Neural progenitor cell (in vitro differentiated cells): ENCODE results near the gene JCAD. TPM values are rescaled to one million over a fixed set of nuclear protein-coding genes. Genes with fewer than 3 reads are reported as not detected.
"Not testable (repeated sequence)": the region's sequence is repeated elsewhere in the genome, so short reads cannot be mapped to it uniquely, and the experiment has no call there.

Experiments used
- DNase-seq: peaks from one replicate; pipeline ENCODE4 v3.0.0-alpha.2; 2016; ENCODE audit warnings: low spot score
- H2AFZ ChIP-seq: fragments of 200-600 bp; sonication (generic); replicated peaks from 2 replicates; pipeline ENCODE4 v1.6.1; 2016; ENCODE audit warnings: antibody characterized with exemption
- H3F3A ChIP-seq: fragments of 200-600 bp; sonication (generic); 2 replicates; pipeline ENCODE4 v1.6.1; 2016; ENCODE audit warnings: antibody characterized with exemption, low read depth
- H3K27ac ChIP-seq: fragments of 200-600 bp; sonication (generic); 2 replicates; pipeline ENCODE4 v1.5.1; 2016; ENCODE audit warnings: mild to moderate bottlenecking
- H3K27me3 ChIP-seq: fragments of 200-600 bp; sonication (generic); 2 replicates; pipeline ENCODE4 v1.6.1; 2016; ENCODE audit warnings: mild to moderate bottlenecking, moderate library complexity
- H3K36me3 ChIP-seq: fragments of 200-600 bp; sonication (generic); 2 replicates; pipeline ENCODE4 v1.5.1; 2016
- H3K4me1 ChIP-seq: fragments of 200-600 bp; sonication (generic); 2 replicates; pipeline ENCODE4 v1.6.1; 2016; ENCODE audit warnings: mixed run types
- H3K4me2 ChIP-seq: fragments of 200-600 bp; sonication (generic); 2 replicates; pipeline ENCODE4 v1.6.1; 2016
- H3K4me3 ChIP-seq: fragments of 200-600 bp; sonication (generic); 2 replicates; pipeline ENCODE4 v1.5.1; 2016
- H3K79me2 ChIP-seq: fragments of 200-600 bp; sonication (generic); 2 replicates; pipeline ENCODE4 v1.6.1; 2016; ENCODE audit warnings: low read depth
- H3K9ac ChIP-seq: fragments of 200-600 bp; sonication (generic); 2 replicates; pipeline ENCODE4 v1.6.1; 2016
- H3K9me3 ChIP-seq: fragments of 200-600 bp; sonication (generic); 2 replicates; pipeline ENCODE4 v1.5.1; 2016; ENCODE audit warnings: low read depth
- H4K20me1 ChIP-seq: fragments of 200-600 bp; sonication (generic); 2 replicates; pipeline ENCODE4 v1.6.1; 2016; ENCODE audit warnings: low read depth
- H3K27ac Mint-ChIP-seq: 3 replicates; pipeline ENCODE4 v1.8.0; 2021; ENCODE audit warnings: mixed read lengths
- H3K27me3 Mint-ChIP-seq: 2 replicates; pipeline ENCODE4 v1.8.0; 2022; ENCODE audit warnings: low read depth, mild to moderate bottlenecking, inconsistent platforms, moderate library complexity, mixed read lengths; ENCODE audit not compliant: insufficient read depth
- H3K36me3 Mint-ChIP-seq: 3 replicates; pipeline ENCODE4 v1.8.0; 2021; ENCODE audit warnings: mixed read lengths
- H3K4me1 Mint-ChIP-seq: 3 replicates; pipeline ENCODE4 v1.8.0; 2021; ENCODE audit warnings: mixed read lengths
- H3K4me3 Mint-ChIP-seq: 3 replicates; pipeline ENCODE4 v1.8.0; 2021; ENCODE audit warnings: mild to moderate bottlenecking, moderate library complexity, mixed read lengths
- H3K9me3 Mint-ChIP-seq: 3 replicates; pipeline ENCODE4 v1.8.0; 2020; ENCODE audit warnings: mixed read lengths
- CTCF ChIP-seq: fragments of 200-600 bp; sonication (generic); IDR thresholded peaks from 2 replicates; pipeline ENCODE4 v1.5.1; 2017; ENCODE audit warnings: antibody characterized with exemption, mild to moderate bottlenecking
- EZH2 ChIP-seq: fragments of 200-600 bp; sonication (generic); IDR thresholded peaks from 2 replicates; pipeline ENCODE4 v1.6.1; 2017; ENCODE audit warnings: antibody characterized with exemption, mild to moderate bottlenecking, moderate library complexity
- EZH2phosphoT487 ChIP-seq: fragments of 200-600 bp; sonication (generic); IDR thresholded peaks from 2 replicates; pipeline ENCODE4 v1.6.1; 2017; ENCODE audit warnings: antibody characterized with exemption
- total RNA-seq: library from RNA; depleted of rRNA; stranded (reverse); fragments of >200 nt; gene quantifications from 2 replicates; pipeline ENCODE4 v1.2.3, GENCODE V29; 2015; ENCODE audit warnings: low replicate concordance

JCAD gene
- total RNA-seq, 1 donor from 2014 or later = 1.3 TPM

GRCh38 chr10:30007406-30007805 lies 52.0 kb downstream of the JCAD start:
- no peaks in the 10 kb centered on the region for H3K27me3 Mint-ChIP-seq
- no peak overlapping the region for H3K27ac Mint-ChIP-seq
- H3K4me2 ChIP-seq = no peak overlapping the region
- no peaks in the 10 kb centered on the region for H3K36me3 ChIP-seq
- no peak overlapping the region for H3K4me3 Mint-ChIP-seq
- no peaks in the 10 kb centered on the region for H3K27me3 ChIP-seq
- H2AFZ ChIP-seq = peak overlapping the region; percentile 74
- TF ChIP-seq EZH2phosphoT487 = no peak
- TF ChIP-seq CTCF = no peak
- TF ChIP-seq EZH2 = no peak
- peaks cover 8% of the 10 kb centered on the region for H3K4me1 ChIP-seq
- H3K36me3 Mint-ChIP-seq = no peaks in the 10 kb centered on the region
- H3K4me1 Mint-ChIP-seq = peaks cover 14% of the 10 kb centered on the region
- H3F3A ChIP-seq = no peaks in the 10 kb centered on the region
- no peak overlapping the region for H3K9ac ChIP-seq
- no peak overlapping the region for H3K27ac ChIP-seq
- H3K79me2 ChIP-seq = no peaks in the 10 kb centered on the region
- no peaks in the 10 kb centered on the region for H3K9me3 ChIP-seq
- no peak for DNase-seq
- H3K4me3 ChIP-seq = no peak overlapping the region
- H4K20me1 ChIP-seq = no peaks in the 10 kb centered on the region
- no peaks in the 10 kb centered on the region for H3K9me3 Mint-ChIP-seq

GRCh38 chr10:30006410-30006809 lies 53.0 kb downstream of the JCAD start:
- no peak overlapping the region for H3K4me3 Mint-ChIP-seq
- Histone ChIP-seq H3K79me2 (no peaks in the 10 kb centered on the region), H4K20me1 (no peaks in the 10 kb centered on the region), H3K4me1 (peaks cover 8% of the 10 kb centered on the region), H3F3A (no peaks in the 10 kb centered on the region), H3K9me3 (no peaks in the 10 kb centered on the region), H3K9ac (no peak overlapping the region), H3K27me3 (no peaks in the 10 kb centered on the region), H2AFZ (no peak overlapping the region), H3K4me3 (no peak overlapping the region), H3K4me2 (no peak overlapping the region), H3K36me3 (no peaks in the 10 kb centered on the region), H3K27ac (no peak overlapping the region)
- peaks cover 14% of the 10 kb centered on the region for H3K4me1 Mint-ChIP-seq
- H3K9me3 Mint-ChIP-seq = no peaks in the 10 kb centered on the region
- H3K27me3 Mint-ChIP-seq = peaks cover 2% of the 10 kb centered on the region
- no peak for DNase-seq
- no peaks in the 10 kb centered on the region for H3K36me3 Mint-ChIP-seq
- H3K27ac Mint-ChIP-seq = no peak overlapping the region
- TF ChIP-seq EZH2 = no peak
- TF ChIP-seq CTCF = no peak
- TF ChIP-seq EZH2phosphoT487 = no peak

- not testable (repeated sequence) for H3F3A ChIP-seq, H3K27ac ChIP-seq, H3K4me2 ChIP-seq, H3K27ac Mint-ChIP-seq, H3K27me3 ChIP-seq, H3K36me3 Mint-ChIP-seq, H2AFZ ChIP-seq, H3K9me3 Mint-ChIP-seq, DNase-seq, H3K36me3 ChIP-seq, H3K4me1 ChIP-seq, H3K9me3 ChIP-seq, H4K20me1 ChIP-seq, H3K4me3 Mint-ChIP-seq, H3K27me3 Mint-ChIP-seq, H3K79me2 ChIP-seq, H3K4me3 ChIP-seq, H3K9ac ChIP-seq
- peaks cover 14% of the 10 kb centered on the region for H3K4me1 Mint-ChIP-seq
Measured at GRCh38 chr10:30005116-30005515, 54.3 kb downstream of the JCAD start.

- Mint-ChIP-seq H3K27ac (no peak overlapping the region), H3K4me1 (peaks cover 19% of the 10 kb centered on the region), H3K9me3 (no peaks in the 10 kb centered on the region), H3K27me3 (peaks cover 9% of the 10 kb centered on the region), H3K4me3 (no peak overlapping the region), H3K36me3 (no peaks in the 10 kb centered on the region)
- H3K27me3 ChIP-seq = no peaks in the 10 kb centered on the region
- no peak overlapping the region for H3K4me2 ChIP-seq
- no peaks in the 10 kb centered on the region for H3K79me2 ChIP-seq
- H3K27ac ChIP-seq = no peak overlapping the region
- H3F3A ChIP-seq = no peaks in the 10 kb centered on the region
- peak overlapping the region; percentile 59 for H2AFZ ChIP-seq
- H3K36me3 ChIP-seq = no peaks in the 10 kb centered on the region
- H4K20me1 ChIP-seq = no peaks in the 10 kb centered on the region
- peak; percentile 89 for DNase-seq
- TF ChIP-seq EZH2 (no peak), CTCF (peak; percentile 79)
- H3K4me1 ChIP-seq = peaks cover 8% of the 10 kb centered on the region
- no peak overlapping the region for H3K9ac ChIP-seq
- H3K4me3 ChIP-seq = no peak overlapping the region
- H3K9me3 ChIP-seq = no peaks in the 10 kb centered on the region
Measured at GRCh38 chr10:30002426-30003266, 56.7 kb downstream of the JCAD start.
